Measurements from ENCODE around the gene UCN. TPM values are rescaled to one million over a fixed set of nuclear protein-coding genes. Genes with fewer than 3 reads are reported as not detected.

The UCN gene, protein sequence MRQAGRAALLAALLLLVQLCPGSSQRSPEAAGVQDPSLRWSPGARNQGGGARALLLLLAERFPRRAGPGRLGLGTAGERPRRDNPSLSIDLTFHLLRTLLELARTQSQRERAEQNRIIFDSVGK
- total RNA-seq = 10 to 100 TPM; 14.9 to 24.0 (median 16.8) TPM

DNA sequence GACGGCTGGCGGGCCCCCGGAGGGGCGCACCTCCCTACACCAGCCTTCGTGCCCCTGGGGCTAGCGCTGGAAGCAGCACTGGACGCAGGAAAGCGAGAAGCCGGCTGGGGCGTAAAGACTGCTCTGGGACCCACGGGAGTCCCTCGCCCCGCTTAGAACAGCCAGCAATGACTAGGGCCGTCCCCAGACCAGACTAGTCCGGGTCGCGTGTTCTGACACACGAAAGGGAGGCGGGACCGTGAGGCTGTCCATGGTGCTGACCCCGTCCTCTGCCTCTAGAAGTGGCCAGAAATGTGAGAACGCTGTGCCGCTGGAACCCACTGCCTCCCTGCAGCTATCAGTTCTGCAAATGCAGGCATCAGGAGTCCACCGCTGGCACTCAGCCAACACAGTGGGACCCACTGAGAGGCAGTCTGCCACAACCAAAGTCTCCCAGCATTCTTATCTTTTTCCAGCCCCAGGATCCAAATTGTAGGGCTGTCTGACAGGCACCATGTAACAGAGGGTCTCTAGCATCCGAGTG lies at the start of gene UCN:
TSS of gene UCN (minus strand) at position 87 of the 523 bp plus-strand sequence. CDS start 550 bp downstream, outside the sequence.
- no peaks in the 10 kb centered on the region for H3K9me3 ChIP-seq
- peaks cover 0 to 46% of the 10 kb centered on the region in 2 donors for H3K27me3 ChIP-seq
- TF ChIP-seq, protein P1, sequence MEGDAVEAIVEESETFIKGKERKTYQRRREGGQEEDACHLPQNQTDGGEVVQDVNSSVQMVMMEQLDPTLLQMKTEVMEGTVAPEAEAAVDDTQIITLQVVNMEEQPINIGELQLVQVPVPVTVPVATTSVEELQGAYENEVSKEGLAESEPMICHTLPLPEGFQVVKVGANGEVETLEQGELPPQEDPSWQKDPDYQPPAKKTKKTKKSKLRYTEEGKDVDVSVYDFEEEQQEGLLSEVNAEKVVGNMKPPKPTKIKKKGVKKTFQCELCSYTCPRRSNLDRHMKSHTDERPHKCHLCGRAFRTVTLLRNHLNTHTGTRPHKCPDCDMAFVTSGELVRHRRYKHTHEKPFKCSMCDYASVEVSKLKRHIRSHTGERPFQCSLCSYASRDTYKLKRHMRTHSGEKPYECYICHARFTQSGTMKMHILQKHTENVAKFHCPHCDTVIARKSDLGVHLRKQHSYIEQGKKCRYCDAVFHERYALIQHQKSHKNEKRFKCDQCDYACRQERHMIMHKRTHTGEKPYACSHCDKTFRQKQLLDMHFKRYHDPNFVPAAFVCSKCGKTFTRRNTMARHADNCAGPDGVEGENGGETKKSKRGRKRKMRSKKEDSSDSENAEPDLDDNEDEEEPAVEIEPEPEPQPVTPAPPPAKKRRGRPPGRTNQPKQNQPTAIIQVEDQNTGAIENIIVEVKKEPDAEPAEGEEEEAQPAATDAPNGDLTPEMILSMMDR (IDR thresholded peaks at IDR 0.05) = no peak
- TF ChIP-seq EP300 (IDR thresholded peaks at IDR 0.05) (no peak), POLR2A (IDR thresholded peaks at IDR 0.05) (no peak)
- H3K4me1 ChIP-seq = peaks cover 0 to 24% (median 12%) of the 10 kb centered on the region in 4 donors
- WGBS, 2 donors = 34 to 41% methylated on average over 15 to 23 of the region's 25 CpGs
- H3K36me3 ChIP-seq = peaks cover 0 to 57% (median 0%) of the 10 kb centered on the region in 3 donors
- no peak within 1 kb of the TSS for H3K4me3 ChIP-seq
- DNase-seq (ENCODE audit: low spot score in 2 of 2) = no peak
- H3K27ac ChIP-seq = no peak within 1 kb of the TSS

DNA sequence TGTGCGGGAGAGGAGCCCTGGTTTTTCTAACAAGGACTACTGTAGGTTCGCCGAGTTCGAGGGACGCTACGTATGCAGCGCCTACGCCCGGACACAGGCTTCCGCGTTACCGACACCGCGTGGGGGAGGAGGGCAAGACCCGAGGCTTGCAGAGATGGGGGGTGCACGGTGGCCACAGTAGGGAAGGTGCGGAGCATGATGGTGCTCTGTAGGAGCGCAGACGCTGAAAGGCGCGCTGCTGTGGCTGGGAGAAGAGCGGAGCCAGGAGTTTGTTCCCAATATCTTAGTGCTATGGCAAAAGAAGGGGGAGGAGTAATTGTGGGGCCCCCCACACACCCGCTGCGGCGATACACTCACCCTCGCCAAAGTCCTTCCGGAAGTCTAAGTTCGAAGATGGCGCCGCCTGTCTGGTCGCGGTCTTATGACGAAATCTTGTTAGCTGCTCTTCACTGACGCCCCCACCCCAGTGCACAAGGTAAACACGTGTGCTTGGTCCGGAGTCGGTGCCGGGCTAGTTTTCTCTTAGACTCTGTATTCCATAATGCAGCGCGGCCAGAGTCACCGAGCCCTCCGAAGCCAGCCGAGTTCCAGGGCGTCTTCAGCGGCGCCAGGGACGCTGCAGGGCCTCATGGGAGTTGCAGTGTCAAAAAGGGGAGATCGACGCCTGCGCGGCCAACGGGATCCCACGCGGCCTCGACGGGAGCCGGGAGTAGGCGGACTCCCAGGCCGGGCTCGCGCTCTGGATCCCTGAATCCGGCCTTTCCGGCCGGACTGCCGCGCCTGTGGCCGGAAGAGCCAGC lies 48.3 kb upstream of the UCN start, which contains the start of gene GTF3C2:
TSS of gene GTF3C2 (minus strand) at position 383 of the 800 bp plus-strand sequence. CDS start 13,210 bp downstream, outside the sequence.
- peak within 1 kb of the TSS; percentile 76 to 88 (median 82) for H3K4me3 ChIP-seq
- peak within 1 kb of the TSS; percentile 73 to 93 (median 88) for H3K27ac ChIP-seq
- H3K4me1 ChIP-seq = peaks cover 0 to 54% (median 18%) of the 10 kb centered on the region in 4 donors
- peak; percentile 89 to 95 for DNase-seq (ENCODE audit: low spot score in 2 of 2)
- H3K36me3 ChIP-seq = no peaks in the 10 kb centered on the region
- peak in 1 of 2 donors; percentile 91 for TF ChIP-seq EP300 (IDR thresholded peaks at IDR 0.05)
- TF ChIP-seq, protein P1 (IDR thresholded peaks at IDR 0.05) = peak in 3 of 5 experiments; percentile 6 to 66 (median 36)
- TF ChIP-seq POLR2A (IDR thresholded peaks at IDR 0.05) = peak in 1 of 2 donors; percentile 18
- 0 to 1% methylated on average over 48 to 61 of the region's 67 CpGs for WGBS, 2 donors
- H3K27me3 ChIP-seq = no peaks in the 10 kb centered on the region
- no peaks in the 10 kb centered on the region for H3K9me3 ChIP-seq

DNA sequence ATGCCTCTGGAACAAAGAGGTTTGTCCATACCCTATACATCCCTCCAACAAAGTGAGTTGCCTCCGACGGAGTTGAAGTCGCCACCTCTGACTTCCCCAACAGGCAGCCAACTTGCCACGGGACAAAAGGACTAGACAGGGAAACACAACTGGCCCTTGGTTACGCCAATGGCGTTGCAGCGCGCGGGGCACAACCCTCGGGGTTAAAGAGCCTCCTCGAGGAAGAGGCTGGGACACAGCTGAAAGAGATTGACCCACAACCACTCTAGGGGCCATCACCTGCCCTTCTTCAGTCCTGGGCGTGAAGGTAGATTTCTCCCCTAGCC lies 47.8 kb upstream of the UCN start:
- Histone ChIP-seq H3K9me3 (no peaks in the 10 kb centered on the region), H3K27me3 (no peaks in the 10 kb centered on the region), H3K4me3 (peak overlapping the region; percentile 76 to 88 (median 82)), H3K36me3 (no peaks in the 10 kb centered on the region), H3K27ac (peak overlapping the region in 3 of 4 donors; percentile 84 to 93 (median 91)), H3K4me1 (peaks cover 0 to 54% (median 18%) of the 10 kb centered on the region in 4 donors)
- 1 to 4% methylated on average over 6 to 9 of the region's 12 CpGs for WGBS, 2 donors
- DNase-seq (ENCODE audit: low spot score in 2 of 2) = no peak
- no peak for TF ChIP-seq EP300 (IDR thresholded peaks at IDR 0.05)
- TF ChIP-seq, protein P1 (IDR thresholded peaks at IDR 0.05) = no peak

DNA sequence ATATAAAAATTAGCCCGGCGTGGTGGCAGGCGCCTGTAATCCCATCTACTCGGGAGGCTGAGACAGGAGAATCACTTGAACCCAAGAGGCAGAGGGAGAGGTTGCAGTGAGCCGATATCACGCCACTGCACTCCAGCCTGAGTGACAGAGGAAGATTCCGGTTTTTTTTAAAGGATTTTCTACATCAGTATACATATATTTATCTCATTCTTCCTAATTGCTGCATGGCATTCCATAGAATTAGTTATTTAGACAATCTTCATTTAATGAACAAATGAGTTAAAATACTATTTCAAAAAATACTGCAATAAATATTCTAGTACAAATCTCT lies 46.3 kb upstream of the UCN start:
- no peaks in the 10 kb centered on the region for H3K9me3 ChIP-seq
- WGBS, 2 donors = 90 to 94% methylated on average over 7 of the region's 7 CpGs
- no peak overlapping the region for H3K27ac ChIP-seq
- H3K4me1 ChIP-seq = peaks cover 0 to 54% (median 18%) of the 10 kb centered on the region in 4 donors
- H3K4me3 ChIP-seq = no peak overlapping the region
- no peaks in the 10 kb centered on the region for H3K36me3 ChIP-seq
- no peak for DNase-seq (ENCODE audit: low spot score in 2 of 2)
- TF ChIP-seq, protein P1 (IDR thresholded peaks at IDR 0.05) = no peak
- no peak for TF ChIP-seq POLR2A (IDR thresholded peaks at IDR 0.05)
- TF ChIP-seq EP300 (IDR thresholded peaks at IDR 0.05) = no peak
- H3K27me3 ChIP-seq = no peaks in the 10 kb centered on the region
